Kidney (tissue), 14 donors: ENCODE results near the gene E2F2. TPM values are rescaled to one million over a fixed set of nuclear protein-coding genes. Genes with fewer than 3 reads are reported as not detected.

Source experiments
- DNase-seq, 5 donors: peaks; one replicate each; pipeline ENCODE4 v3.0.0-alpha.2; 2013 to 2020
- FAIRE-seq: peaks from 2 replicates; lab custom pipeline; 2012; peaks lifted over from hg19 to GRCh38; lab: Jason Lieb, UNC
- H3K27ac ChIP-seq, 2 donors: one replicate each; pipeline ENCODE4 v1.7.0; 2013; ENCODE audit warnings: low read depth in 2 of 2, low read length in 2 of 2, inconsistent platforms in 1 of 2
- H3K27me3 ChIP-seq: one replicate; pipeline ENCODE4 v1.7.1; 2013; ENCODE audit warnings: low read length, inconsistent platforms; ENCODE audit not compliant: control insufficient read depth, insufficient read depth
- H3K36me3 ChIP-seq, 3 donors: one replicate each; pipeline versions ENCODE4 v1.7.0 to v1.7.1; 2013; ENCODE audit warnings: low read length in 3 of 3, control low read depth in 1 of 3, inconsistent platforms in 1 of 3; ENCODE audit not compliant: insufficient read depth in 3 of 3, control insufficient read depth in 2 of 3
- H3K4me1 ChIP-seq, 3 donors: one replicate each; pipeline versions ENCODE4 v1.7.0 to v1.7.1; 2013; ENCODE audit warnings: low read length in 3 of 3, inconsistent platforms in 1 of 3, low read depth in 1 of 3; ENCODE audit not compliant: control insufficient read depth in 2 of 3, insufficient read depth in 2 of 3
- H3K4me3 ChIP-seq, 3 donors: one replicate each; pipeline versions ENCODE4 v1.7.0 to v1.8.1; 2013; ENCODE audit warnings: low read length in 3 of 3, control low read depth in 1 of 3, inconsistent platforms in 1 of 3
- H3K9ac ChIP-seq, 3 donors: one replicate each; pipeline versions ENCODE4 v1.7.0 to v1.7.1; 2013; ENCODE audit warnings: low read length in 3 of 3, control low read depth in 1 of 3, inconsistent platforms in 1 of 3
- H3K9me3 ChIP-seq, 3 donors: one replicate each; pipeline versions ENCODE4 v1.7.0 to v1.7.1; 2013; ENCODE audit warnings: low read length in 3 of 3, control low read depth in 1 of 3, inconsistent platforms in 1 of 3; ENCODE audit not compliant: control insufficient read depth in 2 of 3, insufficient read depth in 1 of 3
- intact Hi-C: fragments of 100-400 bp; cut with DNase I; formaldehyde crosslinking; loops from one replicate; pipeline ENCODE4 v1.11.1; 2022
- polyA plus RNA-seq: library from polyadenylated mRNA; stranded (reverse); fragments of 350-450 nt; fragmentation: Illumina TruSeq; extraction: RNeasy Lipid Tissue Mini Kit (QIAGEN cat#74804); gene quantifications from one replicate; pipeline ENCODE4 v1.2.3, GENCODE V29; 2014; ENCODE audit warnings: low read depth, low replicate concordance; ENCODE audit not compliant: insufficient read depth
- total RNA-seq: library from RNA; stranded (reverse); fragmentation: NEBNext Ultra II Directional; extraction: Animal tissue kit (Norgen Biotek cat#: 25700); gene quantifications from one replicate; pipeline ENCODE4 v1.2.1, GENCODE V29; 2021
- TF ChIP-seq, protein P1 (sequence below): IDR thresholded peaks from 3 replicates; pipeline ENCODE4 v1.5.1; 2012; ENCODE audit warnings: mild to moderate bottlenecking, moderate library complexity, borderline replicate concordance; ENCODE audit not compliant: insufficient read depth; ENCODE audit errors: extremely low read depth
- donor health status: control.
- donor health status: control.
- donor health status: control.
- donor health status: control.
- donor health status: control.
- donor health status: DM: yes; HTN: yes; CAD: no.
- donor health status: Normal renal cell carcinoma (clear cell type).

E2F2 gene
- total and polyA plus RNA-seq, 2 donors from 2014 or later = 0.50 TPM; not detected in 1

DNA sequence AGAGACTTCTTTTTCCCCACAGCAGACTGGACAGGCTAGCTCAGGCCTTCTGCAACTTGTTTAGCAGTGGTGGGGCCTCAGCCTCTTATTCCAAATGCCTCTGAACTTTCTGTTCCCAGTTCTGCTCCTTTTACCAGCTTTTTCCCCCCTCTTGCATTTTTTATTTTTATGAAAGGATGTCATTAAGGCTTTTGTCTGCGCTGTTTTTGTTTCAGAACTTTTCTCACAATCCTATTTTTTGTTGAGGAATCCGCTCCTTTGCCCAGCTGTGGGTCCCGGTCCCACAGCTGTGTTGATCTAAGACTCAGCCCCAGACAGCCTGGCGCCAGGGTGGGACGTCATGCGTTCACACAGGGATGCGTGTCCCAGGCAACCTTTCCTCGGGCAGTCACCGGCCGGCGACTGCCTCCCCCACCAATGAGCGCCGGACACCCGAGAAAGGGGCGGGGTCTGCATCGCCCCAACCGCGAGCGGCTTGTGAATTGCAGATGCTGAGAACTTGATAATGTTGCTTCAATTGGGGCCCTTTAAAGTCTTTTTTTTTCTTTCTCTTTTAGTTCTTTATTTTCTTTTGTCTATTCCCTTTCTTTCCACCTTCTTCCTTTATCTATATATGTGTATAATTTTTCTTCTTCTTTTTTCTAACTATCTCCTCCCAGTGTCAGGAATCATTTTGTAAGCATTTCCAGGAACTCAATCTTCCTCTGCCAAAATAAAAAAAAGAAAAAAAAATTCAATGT lies 31.3 kb upstream of the E2F2 start:
- Histone ChIP-seq H3K4me1 (peaks cover 4 to 30% (median 14%) of the 10 kb centered on the region in 3 donors), H3K4me3 (peak overlapping the region in 2 of 3 donors; percentile 13 to 20), H3K27ac (peak overlapping the region; percentile 91 to 95), H3K9me3 (no peaks in the 10 kb centered on the region), H3K27me3 (no peaks in the 10 kb centered on the region), H3K9ac (peak overlapping the region; percentile 10 to 27 (median 17)), H3K36me3 (peaks cover 0 to 6% (median 0%) of the 10 kb centered on the region in 3 donors)
- TF ChIP-seq, protein P1, sequence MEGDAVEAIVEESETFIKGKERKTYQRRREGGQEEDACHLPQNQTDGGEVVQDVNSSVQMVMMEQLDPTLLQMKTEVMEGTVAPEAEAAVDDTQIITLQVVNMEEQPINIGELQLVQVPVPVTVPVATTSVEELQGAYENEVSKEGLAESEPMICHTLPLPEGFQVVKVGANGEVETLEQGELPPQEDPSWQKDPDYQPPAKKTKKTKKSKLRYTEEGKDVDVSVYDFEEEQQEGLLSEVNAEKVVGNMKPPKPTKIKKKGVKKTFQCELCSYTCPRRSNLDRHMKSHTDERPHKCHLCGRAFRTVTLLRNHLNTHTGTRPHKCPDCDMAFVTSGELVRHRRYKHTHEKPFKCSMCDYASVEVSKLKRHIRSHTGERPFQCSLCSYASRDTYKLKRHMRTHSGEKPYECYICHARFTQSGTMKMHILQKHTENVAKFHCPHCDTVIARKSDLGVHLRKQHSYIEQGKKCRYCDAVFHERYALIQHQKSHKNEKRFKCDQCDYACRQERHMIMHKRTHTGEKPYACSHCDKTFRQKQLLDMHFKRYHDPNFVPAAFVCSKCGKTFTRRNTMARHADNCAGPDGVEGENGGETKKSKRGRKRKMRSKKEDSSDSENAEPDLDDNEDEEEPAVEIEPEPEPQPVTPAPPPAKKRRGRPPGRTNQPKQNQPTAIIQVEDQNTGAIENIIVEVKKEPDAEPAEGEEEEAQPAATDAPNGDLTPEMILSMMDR = no peak
- peak; percentile 98 to 99 (median 99) for DNase-seq
- intact Hi-C loops = no loop called here
- peak; percentile 17 for FAIRE-seq

DNA sequence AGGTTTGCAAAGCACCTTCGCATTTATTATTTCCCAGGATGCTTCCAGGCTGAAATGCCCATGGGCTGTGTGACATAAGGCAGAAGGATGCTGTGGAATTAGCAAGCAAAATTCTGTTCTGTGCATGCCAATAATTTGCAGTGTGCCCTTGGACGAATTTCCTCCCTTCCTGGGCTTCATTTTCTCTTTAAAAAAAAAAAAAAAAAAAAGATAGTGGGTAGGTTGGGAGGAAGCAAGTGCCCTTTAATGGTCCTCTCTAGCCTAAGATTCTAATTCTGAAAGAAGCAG lies 30.7 kb upstream of the E2F2 start:
- Histone ChIP-seq H3K36me3 (peaks cover 0 to 8% (median 4%) of the 10 kb centered on the region in 3 donors), H3K4me3 (peak overlapping the region; percentile 13 to 24 (median 20)), H3K4me1 (peaks cover 4 to 30% (median 14%) of the 10 kb centered on the region in 3 donors), H3K27me3 (no peaks in the 10 kb centered on the region), H3K27ac (peak overlapping the region; percentile 91 to 95), H3K9ac (peak overlapping the region; percentile 10 to 27 (median 17)), H3K9me3 (no peaks in the 10 kb centered on the region)
- no peak for FAIRE-seq
- intact Hi-C loops = no loop called here
- no peak for DNase-seq
- TF ChIP-seq, protein P1 = no peak

DNA sequence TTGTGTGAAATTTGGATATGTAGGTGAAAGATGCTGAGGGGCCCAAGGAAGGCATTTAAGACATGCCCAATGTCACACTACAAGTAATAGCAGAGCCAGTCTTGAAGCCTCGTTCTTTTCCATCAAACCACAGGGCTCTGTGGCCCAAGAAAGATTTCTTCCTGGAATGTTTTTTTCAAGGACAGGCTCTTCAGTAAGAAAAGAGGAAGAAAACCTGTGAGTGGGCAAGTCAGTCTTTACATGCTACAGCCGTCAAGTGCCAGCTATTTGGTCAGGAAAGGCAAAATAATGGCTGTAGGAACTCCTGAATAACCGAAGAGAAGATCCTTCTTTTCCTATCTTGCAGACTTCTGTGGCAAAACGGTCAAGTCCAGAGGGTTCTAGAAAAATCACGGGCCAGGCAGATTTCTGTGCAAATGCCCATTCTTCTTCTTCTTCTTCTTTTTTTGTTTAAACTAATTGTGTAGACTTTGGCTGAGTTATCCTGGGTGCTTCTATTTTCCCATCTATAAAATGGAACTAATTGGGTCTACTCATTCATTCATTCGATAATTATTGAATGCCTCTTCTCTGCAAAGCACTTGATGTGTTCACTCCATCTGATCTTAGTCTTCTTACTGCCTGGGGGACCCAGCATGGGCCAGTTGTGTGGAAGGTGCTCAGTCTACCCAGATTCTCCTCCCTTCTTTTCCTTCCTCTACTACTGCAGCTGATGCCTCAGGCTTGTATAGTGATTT lies 30.2 kb upstream of the E2F2 start:
- intact Hi-C loops = no loop called here
- FAIRE-seq (no peak), DNase-seq (no peak)
- Histone ChIP-seq H3K27ac (peak overlapping the region; percentile 91 to 95), H3K36me3 (peaks cover 0 to 8% (median 8%) of the 10 kb centered on the region in 3 donors), H3K27me3 (no peaks in the 10 kb centered on the region), H3K4me1 (peaks cover 6 to 30% (median 16%) of the 10 kb centered on the region in 3 donors), H3K9ac (peak overlapping the region; percentile 4 to 27 (median 10)), H3K4me3 (peak overlapping the region; percentile 3 to 42 (median 24)), H3K9me3 (no peaks in the 10 kb centered on the region)
- TF ChIP-seq, protein P1 = no peak
